Keratinocyte (primary cell): ENCODE results near the gene EIF3L. TPM values are rescaled to one million over a fixed set of nuclear protein-coding genes. Genes with fewer than 3 reads are reported as not detected.

Source experiments
- DNase-seq: peaks from one replicate; pipeline ENCODE4 v3.0.0-alpha.2; 2011; ENCODE audit warnings: low read depth, missing footprints, low spot score
- FAIRE-seq: peaks from 2 replicates; lab custom pipeline; 2011; peaks lifted over from hg19 to GRCh38; lab: Jason Lieb, UNC
- H2AFZ ChIP-seq: 2 replicates; pipeline ENCODE4 v1.6.0; 2012; ENCODE audit warnings: low read length, control low read depth, inconsistent platforms; ENCODE audit not compliant: control insufficient read depth
- H3K27ac ChIP-seq: 2 replicates; pipeline ENCODE4 v1.5.1; 2011; ENCODE audit warnings: low read length; ENCODE audit not compliant: control insufficient read depth, insufficient read depth
- H3K27me3 ChIP-seq: 3 replicates; pipeline ENCODE4 v1.6.0; 2011; ENCODE audit warnings: low read length; ENCODE audit not compliant: control insufficient read depth, insufficient read depth; ENCODE audit errors: extremely low read depth
- H3K36me3 ChIP-seq, 2 experiments: 2 replicates in 1 of 2; 3 replicates in 1 of 2; pipeline ENCODE4 v1.5.1; 2011; ENCODE audit warnings: low read length in 2 of 2, mild to moderate bottlenecking in 1 of 2; ENCODE audit not compliant: control insufficient read depth in 2 of 2, insufficient read depth in 2 of 2; ENCODE audit errors: extremely low read depth in 1 of 2
- H3K4me1 ChIP-seq: 3 replicates; pipeline ENCODE4 v1.5.1; 2011; ENCODE audit warnings: low read length; ENCODE audit not compliant: control insufficient read depth, insufficient read depth; ENCODE audit errors: extremely low read depth
- H3K4me2 ChIP-seq: 3 replicates; pipeline ENCODE4 v1.6.0; 2011; ENCODE audit warnings: low read depth, low read length; ENCODE audit not compliant: control insufficient read depth, insufficient read depth; ENCODE audit errors: extremely low read depth
- H3K4me3 ChIP-seq, 3 experiments: fragments of 200-600 bp in 1 of 3; sonication (generic) in 1 of 3; 2 replicates in 2 of 3; 3 replicates in 1 of 3; pipeline ENCODE4 v1.5.1; 2011 to 2016; ENCODE audit warnings: low read length in 3 of 3, mild to moderate bottlenecking in 3 of 3, control low read depth in 2 of 3, inconsistent platforms in 1 of 3, low read depth in 1 of 3, mixed read lengths in 1 of 3, mixed run types in 1 of 3, moderate library complexity in 1 of 3; ENCODE audit not compliant: control insufficient read depth in 2 of 3, insufficient read depth in 2 of 3; ENCODE audit errors: extremely low read depth in 1 of 3
- H3K79me2 ChIP-seq: 2 replicates; pipeline ENCODE4 v1.6.0; 2012; ENCODE audit warnings: low read length; ENCODE audit not compliant: control insufficient read depth, insufficient read depth
- H3K9ac ChIP-seq: 3 replicates; pipeline ENCODE4 v1.6.0; 2011; ENCODE audit warnings: low read length; ENCODE audit not compliant: control insufficient read depth, insufficient read depth; ENCODE audit errors: extremely low read depth
- H3K9me1 ChIP-seq: 3 replicates; pipeline ENCODE4 v1.6.0; 2011; ENCODE audit warnings: low read length; ENCODE audit not compliant: control insufficient read depth, insufficient read depth; ENCODE audit errors: extremely low read depth
- H3K9me3 ChIP-seq: 2 replicates; pipeline ENCODE4 v1.5.1; 2012; ENCODE audit warnings: low read depth, low read length; ENCODE audit not compliant: control insufficient read depth
- H4K20me1 ChIP-seq: 3 replicates; pipeline ENCODE4 v1.6.0; 2011; ENCODE audit warnings: low read length; ENCODE audit not compliant: control insufficient read depth, insufficient read depth; ENCODE audit errors: extremely low read depth
- CTCF ChIP-seq, 3 experiments: IDR thresholded peaks in 1 of 3; conservative IDR thresholded peaks in 1 of 3; optimal IDR thresholded peaks in 1 of 3; 2 replicates in 2 of 3; 3 replicates in 1 of 3; pipeline versions ENCODE3 to v1.5.1; 2011; ENCODE audit warnings: low read length in 3 of 3, mild to moderate bottlenecking in 3 of 3, moderate library complexity in 2 of 3, control low read depth in 1 of 3, inconsistent platforms in 1 of 3; ENCODE audit not compliant: insufficient read depth in 2 of 3; ENCODE audit errors: extremely low read depth in 1 of 3
- EZH2 ChIP-seq: IDR thresholded peaks from one replicate; pipeline ENCODE4 v1.6.1; 2012; ENCODE audit warnings: inconsistent platforms, mild to moderate bottlenecking, low read length, moderate library complexity
- dilution Hi-C: fragments of 300-500 bp; cut with MboI; formaldehyde crosslinking; loops from one replicate; pipeline ENCODE4 v1.7.0; 2020; ENCODE audit warnings: low sequenced_read_pairs; ENCODE audit not compliant: extremely low pct_ligation_motif_present
- polyA plus RNA-seq, 5 experiments: library from polyadenylated mRNA; depleted of rRNA in 3 of 5; stranded (reverse) in 3 of 5; stranded (forward) in 1 of 5; unstranded in 1 of 5; fragments of >200 nt; gene quantifications; 1 replicate in 1 of 5; 2 replicates in 3 of 5; 3 replicates in 1 of 5; pipeline versions ENCODE4 v1.2.1 to v1.2.3, GENCODE V29; 2011 to 2012; ENCODE audit warnings: missing spikeins in 2 of 5, low read depth in 1 of 5, low replicate concordance in 1 of 5

EIF3L gene
- polyA plus RNA-seq, 1 donor (not counting 4 experiments of a cell fraction or from before 2014, with no cell fraction given) = 639 TPM

GRCh38 chr22:37909766-37910165 is 60.5 kb downstream of the EIF3L start:
- FAIRE-seq (peak; percentile 13), DNase-seq (no peak)
- peaks cover 18% of the 10 kb centered on the region for H4K20me1 ChIP-seq
- H3K36me3 ChIP-seq = peaks cover 39 to 47% of the 10 kb centered on the region in 2 experiments
- H3K9me3 ChIP-seq = no peaks in the 10 kb centered on the region
- dilution Hi-C loops = no loop called here
- H3K27ac ChIP-seq = no peak overlapping the region
- TF ChIP-seq EZH2 (no peak), CTCF (optimal IDR thresholded peaks at IDR 0.05 in 1 of 3, IDR thresholded peaks at IDR 0.05 in 1 of 3, conservative IDR thresholded peaks at IDR 0.05 in 1 of 3; ENCODE audit: extremely low read depth in 1 of 3, insufficient read depth in 2 of 3, low read length in 3 of 3) (no peak)
- H3K4me1 ChIP-seq = peaks cover 48% of the 10 kb centered on the region
- no peaks in the 10 kb centered on the region for H3K27me3 ChIP-seq
- H3K79me2 ChIP-seq = peaks cover 72% of the 10 kb centered on the region
- peaks cover 3% of the 10 kb centered on the region for H3K9me1 ChIP-seq
- peak overlapping the region; percentile 3 to 42 (median 34) for H3K4me3 ChIP-seq
- H3K9ac ChIP-seq = peak overlapping the region; percentile 45
- peak overlapping the region; percentile 70 for H3K4me2 ChIP-seq
- H2AFZ ChIP-seq = no peak overlapping the region

- Histone ChIP-seq H3K36me3 (peaks cover 48 to 56% of the 10 kb centered on the region in 2 experiments), H3K27me3 (no peaks in the 10 kb centered on the region), H3K9me3 (no peaks in the 10 kb centered on the region), H3K9ac (peak overlapping the region; percentile 45), H4K20me1 (peaks cover 18% of the 10 kb centered on the region), H2AFZ (no peak overlapping the region), H3K4me1 (peaks cover 38% of the 10 kb centered on the region), H3K27ac (peak overlapping the region; percentile 24), H3K9me1 (peaks cover 3% of the 10 kb centered on the region), H3K4me2 (peak overlapping the region; percentile 70), H3K4me3 (peak overlapping the region; percentile 10 to 46 (median 27)), H3K79me2 (peaks cover 81% of the 10 kb centered on the region)
- dilution Hi-C loops = no loop called here
- peak; percentile 29 for FAIRE-seq
- no peak for DNase-seq
- no peak for TF ChIP-seq EZH2
- no peak for TF ChIP-seq CTCF (optimal IDR thresholded peaks at IDR 0.05 in 1 of 3, IDR thresholded peaks at IDR 0.05 in 1 of 3, conservative IDR thresholded peaks at IDR 0.05 in 1 of 3; ENCODE audit: extremely low read depth in 1 of 3, insufficient read depth in 2 of 3, low read length in 3 of 3)
Observed at GRCh38 chr22:37910890-37911672, 61.9 kb downstream of the EIF3L start.
